ENCODE measurements around the gene HES5. TPM values are rescaled to one million over a fixed set of nuclear protein-coding genes. Genes with fewer than 3 reads are reported as not detected.
A peak's percentile ranks its signal among the peaks of the same experiment; 100 is the strongest.

The HES5 gene
- total and polyA plus RNA-seq, 2 of the 13 experiments (the other 11 are each of a cell fraction or from before 2014, with no cell fraction given): not detected

- TF ChIP-seq THAP7 (CRISPR knock-in tag; IDR thresholded peaks at IDR 0.05) (peak; percentile 81; the same call in 1 of the 2 replicates), ESRRA (CRISPR knock-in tag; IDR thresholded peaks at IDR 0.05; ENCODE audit: low read depth) (no peak), SP2 (CRISPR knock-in tag; IDR thresholded peaks at IDR 0.05) (no peak), ZFYVE20 (CRISPR knock-in tag; IDR thresholded peaks at IDR 0.05; ENCODE audit: borderline replicate concordance, low read depth) (no peak), POLR2AphosphoS5 (IDR thresholded peaks at IDR 0.05; ENCODE audit: low read depth, low read length) (no peak), FOXM1 (CRISPR knock-in tag; IDR thresholded peaks at IDR 0.05) (no peak), SMARCC2 (IDR thresholded peaks at IDR 0.05) (no peak), ZNF547 (CRISPR knock-in tag; IDR thresholded peaks at IDR 0.05) (no peak), PREB (CRISPR knock-in tag; IDR thresholded peaks at IDR 0.05) (no peak), ZNF503 (CRISPR knock-in tag; IDR thresholded peaks at IDR 0.05) (no peak), MYC (CRISPR knock-in tag; IDR thresholded peaks at IDR 0.05; ENCODE audit: borderline replicate concordance) (no peak), CTCF (CRISPR knock-in tag; IDR thresholded peaks at IDR 0.05) (no peak), PHF8 (CRISPR knock-in tag; IDR thresholded peaks at IDR 0.05) (0 out of 2 replicates have a peak, but pooled peaks have one; percentile 11), KAT7 (CRISPR knock-in tag; IDR thresholded peaks at IDR 0.05; ENCODE audit: borderline replicate concordance) (no peak)
These were observed 14.2 kb upstream of the HES5 start (continued) for GRCh38 chr1:2544093-2544874.

Measured in HepG2 (cell line).